HG03558 (cell line): Measurements from ENCODE around the gene TMEM237.

Experiments used
- ATAC-seq: cut with Tn5 transposase; IDR thresholded peaks from one replicate; pipeline ENCODE4 v1.9.1; 2021; ENCODE audit warnings: moderate number of reproducible peaks; ENCODE audit not compliant: unreplicated experiment; ENCODE audit errors: extremely low read depth

Gene TMEM237

GRCh38 chr2:201642579-201643215 lies 606 bp downstream of the TMEM237 start:
- ATAC-seq: peak; percentile 44

- peak; percentile 10 for ATAC-seq
These were observed 1.2 kb downstream of the TMEM237 start for GRCh38 chr2:201642086-201642578.

GRCh38 chr2:201639205-201639604 lies 4.1 kb downstream of the TMEM237 start:
- no peak for ATAC-seq

- ATAC-seq: no peak
These were observed 5.0 kb downstream of the TMEM237 start for GRCh38 chr2:201638326-201638725.

GRCh38 chr2:201633661-201634249 lies 9.5 kb downstream of the TMEM237 start:
- no peak for ATAC-seq

GRCh38 chr2:201631041-201631440 lies 12.3 kb downstream of the TMEM237 start:
- no peak for ATAC-seq

GRCh38 chr2:201630577-201630976 lies 12.7 kb downstream of the TMEM237 start:
- ATAC-seq: no peak

GRCh38 chr2:201628545-201628944 lies 14.8 kb downstream of the TMEM237 start:
- ATAC-seq: no peak

GRCh38 chr2:201622306-201622970 lies 20.9 kb downstream of the TMEM237 start:
- ATAC-seq: no peak

GRCh38 chr2:201621293-201621999 lies 21.9 kb downstream of the TMEM237 start:
- ATAC-seq: no peak

- no peak for ATAC-seq
These were observed 24.3 kb downstream of the TMEM237 start for GRCh38 chr2:201618744-201619662.

GRCh38 chr2:201608021-201608420 lies 35.3 kb downstream of the TMEM237 start:
- no peak for ATAC-seq

- no peak for ATAC-seq
These were observed 35.7 kb downstream of the TMEM237 start for GRCh38 chr2:201607568-201607967.

GRCh38 chr2:201600906-201601305 lies 42.4 kb downstream of the TMEM237 start:
- no peak for ATAC-seq

GRCh38 chr2:201597397-201597796 lies 45.9 kb downstream of the TMEM237 start:
- ATAC-seq: no peak

GRCh38 chr2:201580486-201580885 lies 62.8 kb downstream of the TMEM237 start:
- ATAC-seq: no peak

- ATAC-seq: no peak
These were observed 63.8 kb downstream of the TMEM237 start for GRCh38 chr2:201579536-201579935.

- ATAC-seq: no peak
These were observed 67.3 kb downstream of the TMEM237 start for GRCh38 chr2:201575971-201576370.

- ATAC-seq: no peak
These were observed 68.5 kb downstream of the TMEM237 start for GRCh38 chr2:201574766-201575165.
